HEK293 (cell line): ENCODE data around the gene HSD17B4.

Experiments used
- CTCF ChIA-PET: fragments of 350-600 bp; formaldehyde crosslinking; extraction: SDS; loops from one replicate; lab custom pipeline; 2021; ENCODE audit warnings: antibody characterized with exemption; lab: Yijun Ruan, JAX
- POLR2A ChIA-PET: fragments of 300-600 bp; formaldehyde crosslinking; extraction: SDS; loops from one replicate; lab custom pipeline; 2020; ENCODE audit warnings: antibody characterized with exemption, inconsistent platforms; lab: Yijun Ruan, JAX
- H3K27ac ChIP-seq: fragments of 200-500 bp; sonication (Bioruptor generic); 2 replicates; pipeline ENCODE4 v1.5.1; 2014; ENCODE audit warnings: low read depth, low read length, control low read depth, inconsistent platforms; ENCODE audit errors: extremely low read depth
- H3K36me3 ChIP-seq, 2 experiments: fragments of 200-500 bp in 1 of 2; sonication (Bioruptor generic) in 1 of 2; 1 replicate in 1 of 2; 2 replicates in 1 of 2; pipeline ENCODE4 v1.5.1; 2014 to 2017; ENCODE audit warnings: inconsistent platforms in 2 of 2, low read length in 2 of 2; ENCODE audit not compliant: control insufficient read depth in 2 of 2, insufficient read depth in 1 of 2
- H3K4me1 ChIP-seq: fragments of 200-500 bp; sonication (Bioruptor generic); 2 replicates; pipeline ENCODE4 v1.5.1; 2014; ENCODE audit warnings: mild to moderate bottlenecking, low read length, inconsistent platforms; ENCODE audit not compliant: control insufficient read depth, insufficient read depth
- H3K4me3 ChIP-seq: 2 replicates; pipeline ENCODE4 v1.5.1; 2011; ENCODE audit warnings: low read depth, mild to moderate bottlenecking, control low read depth, low read length, moderate library complexity
- H3K9me3 ChIP-seq: fragments of 200-500 bp; sonication (Bioruptor generic); 2 replicates; pipeline ENCODE4 v1.5.1; 2014; ENCODE audit warnings: low read depth, low read length, inconsistent platforms; ENCODE audit not compliant: control insufficient read depth, insufficient read depth
- CTCF ChIP-seq: fragments of 450-650 bp; formaldehyde crosslinking; IDR thresholded peaks from 2 replicates; pipeline ENCODE4 v1.5.1; 2016; ENCODE audit warnings: missing biosample characterization, missing genetic modification characterization
- GFI1B ChIP-seq: fragments of 450-650 bp; formaldehyde crosslinking; IDR thresholded peaks from 2 replicates; pipeline ENCODE4 v1.5.1; 2016; ENCODE audit warnings: missing biosample characterization, missing genetic modification characterization
- PBX3 ChIP-seq: sonication (generic); formaldehyde crosslinking; IDR thresholded peaks from 2 replicates; pipeline ENCODE4 v1.8.1; 2022; ENCODE audit warnings: mild to moderate bottlenecking, moderate library complexity, missing genetic modification reagents
- PRDM2 ChIP-seq: fragments of 450-650 bp; formaldehyde crosslinking; IDR thresholded peaks from 2 replicates; pipeline ENCODE4 v1.5.1; 2016; ENCODE audit warnings: missing biosample characterization, missing genetic modification characterization, borderline replicate concordance
- ZNF157 ChIP-seq: fragments of 450-650 bp; formaldehyde crosslinking; IDR thresholded peaks from 2 replicates; pipeline ENCODE4 v1.5.1; 2016; ENCODE audit warnings: missing biosample characterization, missing genetic modification characterization
- ZNF292 ChIP-seq: fragments of 450-650 bp; formaldehyde crosslinking; IDR thresholded peaks from 2 replicates; pipeline ENCODE4 v1.5.1; 2016; ENCODE audit warnings: low read depth, missing biosample characterization, missing genetic modification characterization, borderline replicate concordance
- ZNF311 ChIP-seq: fragments of 450-650 bp; formaldehyde crosslinking; IDR thresholded peaks from 2 replicates; pipeline ENCODE4 v1.5.1; 2017; ENCODE audit warnings: missing biosample characterization, missing genetic modification characterization, borderline replicate concordance
- ZNF426 ChIP-seq: fragments of 450-650 bp; formaldehyde crosslinking; IDR thresholded peaks from 2 replicates; pipeline ENCODE4 v1.5.1; 2017; ENCODE audit warnings: missing biosample characterization, missing genetic modification characterization, mild to moderate bottlenecking, inconsistent platforms, moderate library complexity
- ZNF513 ChIP-seq: fragments of 450-650 bp; IDR thresholded peaks from 2 replicates; pipeline ENCODE4 v1.5.1; 2018; ENCODE audit warnings: missing biosample characterization, missing genetic modification characterization
- ZNF623 ChIP-seq: fragments of 450-650 bp; formaldehyde crosslinking; IDR thresholded peaks from 2 replicates; pipeline ENCODE4 v1.5.1; 2016; ENCODE audit warnings: missing biosample characterization, missing genetic modification characterization
- ZNF664 ChIP-seq: fragments of 450-650 bp; formaldehyde crosslinking; IDR thresholded peaks from 2 replicates; pipeline ENCODE4 v1.5.1; 2016; ENCODE audit warnings: missing biosample characterization, missing genetic modification characterization
- ZNF670 ChIP-seq: fragments of 450-650 bp; formaldehyde crosslinking; IDR thresholded peaks from 2 replicates; pipeline ENCODE4 v1.5.1; 2016; ENCODE audit warnings: missing biosample characterization, missing genetic modification characterization, low read depth
- ZNF747 ChIP-seq: fragments of 450-650 bp; formaldehyde crosslinking; IDR thresholded peaks from 2 replicates; pipeline ENCODE4 v1.5.1; 2016; ENCODE audit warnings: missing biosample characterization, missing genetic modification characterization
- ZNF785 ChIP-seq: fragments of 450-650 bp; formaldehyde crosslinking; IDR thresholded peaks from 2 replicates; pipeline ENCODE4 v1.5.1; 2016; ENCODE audit warnings: missing biosample characterization, missing genetic modification characterization
- TF ChIP-seq, protein P1 (sequence below): fragments of 450-650 bp; formaldehyde crosslinking; IDR thresholded peaks from 2 replicates; pipeline ENCODE4 v1.5.1; 2016; ENCODE audit warnings: missing biosample characterization, missing genetic modification characterization, borderline replicate concordance
- TF ChIP-seq, protein P2 (sequence below): fragments of 450-650 bp; formaldehyde crosslinking; IDR thresholded peaks from 2 replicates; pipeline ENCODE4 v1.5.1; 2016; ENCODE audit warnings: missing biosample characterization, missing genetic modification characterization

Gene HSD17B4

DNA sequence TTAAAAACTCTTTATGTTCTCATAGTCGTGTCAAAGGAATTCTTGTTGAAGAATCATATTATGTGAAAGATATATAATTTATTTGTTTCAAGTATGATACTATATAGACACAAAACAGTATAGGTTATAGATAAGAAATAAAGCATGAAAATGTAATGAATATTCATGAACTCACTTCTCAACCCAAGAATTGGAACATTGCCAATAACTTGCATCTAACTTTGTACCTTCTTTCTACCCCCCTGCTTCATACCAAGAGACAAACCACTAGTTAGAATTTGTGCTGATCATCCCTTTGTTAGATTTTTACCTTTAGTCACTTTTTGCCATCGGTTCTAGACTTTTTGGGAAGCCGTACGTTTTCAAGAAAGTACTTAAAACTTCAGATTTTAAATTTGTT lies 32.6 kb downstream of the HSD17B4 start (continued):
- TF ChIP-seq PRDM2 (no peak), ZNF426 (no peak), ZNF664 (tag by site-specific recombination) (no peak), CTCF (no peak), ZNF623 (no peak)
- TF ChIP-seq, protein P1, sequence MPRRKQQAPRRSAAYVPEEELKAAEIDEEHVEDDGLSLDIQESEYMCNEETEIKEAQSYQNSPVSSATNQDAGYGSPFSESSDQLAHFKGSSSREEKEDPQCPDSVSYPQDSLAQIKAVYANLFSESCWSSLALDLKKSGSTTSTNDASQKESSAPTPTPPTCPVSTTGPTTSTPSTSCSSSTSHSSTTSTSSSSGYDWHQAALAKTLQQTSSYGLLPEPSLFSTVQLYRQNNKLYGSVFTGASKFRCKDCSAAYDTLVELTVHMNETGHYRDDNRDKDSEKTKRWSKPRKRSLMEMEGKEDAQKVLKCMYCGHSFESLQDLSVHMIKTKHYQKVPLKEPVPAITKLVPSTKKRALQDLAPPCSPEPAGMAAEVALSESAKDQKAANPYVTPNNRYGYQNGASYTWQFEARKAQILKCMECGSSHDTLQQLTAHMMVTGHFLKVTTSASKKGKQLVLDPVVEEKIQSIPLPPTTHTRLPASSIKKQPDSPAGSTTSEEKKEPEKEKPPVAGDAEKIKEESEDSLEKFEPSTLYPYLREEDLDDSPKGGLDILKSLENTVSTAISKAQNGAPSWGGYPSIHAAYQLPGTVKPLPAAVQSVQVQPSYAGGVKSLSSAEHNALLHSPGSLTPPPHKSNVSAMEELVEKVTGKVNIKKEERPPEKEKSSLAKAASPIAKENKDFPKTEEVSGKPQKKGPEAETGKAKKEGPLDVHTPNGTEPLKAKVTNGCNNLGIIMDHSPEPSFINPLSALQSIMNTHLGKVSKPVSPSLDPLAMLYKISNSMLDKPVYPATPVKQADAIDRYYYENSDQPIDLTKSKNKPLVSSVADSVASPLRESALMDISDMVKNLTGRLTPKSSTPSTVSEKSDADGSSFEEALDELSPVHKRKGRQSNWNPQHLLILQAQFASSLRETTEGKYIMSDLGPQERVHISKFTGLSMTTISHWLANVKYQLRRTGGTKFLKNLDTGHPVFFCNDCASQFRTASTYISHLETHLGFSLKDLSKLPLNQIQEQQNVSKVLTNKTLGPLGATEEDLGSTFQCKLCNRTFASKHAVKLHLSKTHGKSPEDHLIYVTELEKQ (tag by site-specific recombination) = no peak
- TF ChIP-seq, all 188 proteins: peak for 0

GRCh38 chr5:119501671-119502179 lies 49.4 kb downstream of the HSD17B4 start:
- TF ChIP-seq ZNF157 (tag by site-specific recombination) (no peak), ZNF311 (no peak), ZNF670 (tag by site-specific recombination) (no peak), ZNF747 (tag by site-specific recombination) (no peak), ZNF785 (no peak), PBX3 (no peak), ZNF513 (no peak), GFI1B (tag by site-specific recombination) (no peak), ZNF292 (tag by site-specific recombination) (no peak)
- TF ChIP-seq, protein P2, sequence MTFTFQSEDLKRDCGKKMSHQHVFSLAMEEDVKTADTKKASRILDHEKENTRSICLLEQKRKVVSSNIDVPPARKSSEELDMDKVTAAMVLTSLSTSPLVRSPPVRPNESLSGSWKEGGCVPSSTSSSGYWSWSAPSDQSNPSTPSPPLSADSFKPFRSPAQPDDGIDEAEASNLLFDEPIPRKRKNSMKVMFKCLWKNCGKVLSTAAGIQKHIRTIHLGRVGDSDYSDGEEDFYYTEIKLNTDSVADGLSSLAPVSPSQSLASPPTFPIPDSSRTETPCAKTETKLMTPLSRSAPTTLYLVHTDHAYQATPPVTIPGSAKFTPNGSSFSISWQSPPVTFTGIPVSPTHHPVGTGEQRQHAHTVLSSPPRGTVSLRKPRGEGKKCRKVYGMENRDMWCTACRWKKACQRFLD (tag by site-specific recombination) = no peak
- Histone ChIP-seq H3K4me1 (no peaks in the 10 kb centered on the region), H3K27ac (no peak overlapping the region), H3K36me3 (peaks cover 0 to 30% of the 10 kb centered on the region in 2 experiments), H3K9me3 (no peaks in the 10 kb centered on the region), H3K4me3 (no peak overlapping the region)
- ChIA-PET POLR2A (no interaction called here), CTCF (no interaction called here)
